Endothelial cell of umbilical vein (primary cell): ENCODE data around the gene CD226. TPM values are rescaled to one million over a fixed set of nuclear protein-coding genes. Genes with fewer than 3 reads are reported as not detected.

Experiments
- BruUV-seq: library from RNA; stranded (reverse); fragments of 400-500 nt; replicated peaks from 2 replicates; lab custom pipeline; 2021; lab: Mats Ljungman, UMichigan
- CTCF ChIA-PET: fragments of 300-600, 350-600 bp; sonication (Branson Sonifier 250); formaldehyde crosslinking; loops from one replicate; lab custom pipeline; 2021; ENCODE audit warnings: antibody characterized with exemption, inconsistent platforms; lab: Charles Lee
- POLR2A ChIA-PET: fragments of 300-600, 350-600 bp; sonication (Branson Sonifier 250); formaldehyde crosslinking; loops from one replicate; lab custom pipeline; 2021; ENCODE audit warnings: antibody characterized with exemption, inconsistent platforms; lab: Charles Lee
- DNase-seq: peaks from one replicate; pipeline ENCODE4 v3.0.0-alpha.2; 2011; ENCODE audit warnings: low read depth, low spot score
- FAIRE-seq: peaks from 2 replicates; lab custom pipeline; 2011; peaks lifted over from hg19 to GRCh38; lab: Jason Lieb, UNC
- H2AFZ ChIP-seq: 2 replicates; pipeline ENCODE4 v1.6.0; 2012; ENCODE audit warnings: low read depth, low read length, control low read depth, inconsistent platforms
- H3K27ac ChIP-seq: 2 replicates; pipeline ENCODE4 v1.5.1; 2011; ENCODE audit warnings: low read depth, mild to moderate bottlenecking, control low read depth, low read length, moderate library complexity; ENCODE audit not compliant: insufficient read depth
- H3K27me3 ChIP-seq, 2 experiments: 2 replicates each; pipeline versions ENCODE4 v1.6.0 to v1.6.1; 2011; ENCODE audit warnings: low read length in 2 of 2, mixed read lengths in 1 of 2; ENCODE audit not compliant: control insufficient read depth in 2 of 2, insufficient read depth in 2 of 2
- H3K36me3 ChIP-seq, 2 experiments: 2 replicates in 1 of 2; 3 replicates in 1 of 2; pipeline ENCODE4 v1.5.1; 2011; ENCODE audit warnings: low read length in 2 of 2, mild to moderate bottlenecking in 1 of 2, moderate library complexity in 1 of 2; ENCODE audit not compliant: control insufficient read depth in 2 of 2, insufficient read depth in 2 of 2; ENCODE audit errors: extremely low read depth in 1 of 2
- H3K4me1 ChIP-seq: 3 replicates; pipeline ENCODE4 v1.5.1; 2011; ENCODE audit warnings: mild to moderate bottlenecking, low read length; ENCODE audit not compliant: control insufficient read depth, insufficient read depth; ENCODE audit errors: extremely low read depth
- H3K4me2 ChIP-seq: 2 replicates; pipeline ENCODE4 v1.6.1; 2011; ENCODE audit warnings: low read length, control low read depth, mixed read lengths; ENCODE audit not compliant: insufficient read depth
- H3K4me3 ChIP-seq, 3 experiments: fragments of 200-600 bp in 1 of 3; sonication (generic), shearing (Covaris generic) in 1 of 3; replicated peaks in 1 of 3; 2 replicates each; pipeline ENCODE4 v1.5.1; 2011 to 2016; ENCODE audit warnings: control low read depth in 3 of 3, low read length in 3 of 3, mild to moderate bottlenecking in 2 of 3, inconsistent platforms in 1 of 3, low read depth in 1 of 3, moderate library complexity in 1 of 3; ENCODE audit not compliant: insufficient read depth in 1 of 3
- H3K79me2 ChIP-seq: 2 replicates; pipeline ENCODE4 v1.6.0; 2012; ENCODE audit warnings: low read length, inconsistent platforms; ENCODE audit not compliant: control insufficient read depth, insufficient read depth
- H3K9ac ChIP-seq: replicated peaks from 2 replicates; pipeline ENCODE3; 2011; ENCODE audit warnings: low read length, control low read depth; ENCODE audit not compliant: insufficient read depth; ENCODE audit errors: extremely low read depth
- H3K9me1 ChIP-seq: replicated peaks from 3 replicates; pipeline ENCODE4 v1.6.0; 2011; ENCODE audit warnings: mild to moderate bottlenecking, low read length; ENCODE audit not compliant: control insufficient read depth, insufficient read depth; ENCODE audit errors: extremely low read depth
- H3K9me3 ChIP-seq: replicated peaks from 2 replicates; pipeline ENCODE4 v1.5.1; 2012; ENCODE audit warnings: low read length, inconsistent platforms; ENCODE audit not compliant: control insufficient read depth, insufficient read depth
- H4K20me1 ChIP-seq: replicated peaks from 2 replicates; pipeline ENCODE3; 2011; ENCODE audit warnings: mild to moderate bottlenecking, low read length; ENCODE audit not compliant: control insufficient read depth, insufficient read depth; ENCODE audit errors: extremely low read depth
- EZH2 ChIP-seq: IDR thresholded peaks from 2 replicates; pipeline ENCODE4 v1.6.1; 2012; ENCODE audit warnings: borderline replicate concordance, low read depth, mild to moderate bottlenecking, moderate library complexity, low read length, inconsistent platforms; ENCODE audit not compliant: severe bottlenecking
- FOS ChIP-seq: IDR thresholded peaks from 2 replicates; pipeline ENCODE4 v1.6.1; 2011; ENCODE audit warnings: mild to moderate bottlenecking, low read length, moderate library complexity, borderline replicate concordance; ENCODE audit not compliant: insufficient read depth
- GATA2 ChIP-seq: IDR thresholded peaks from 2 replicates; pipeline ENCODE4 v1.7.0; 2011; ENCODE audit warnings: low read depth, mild to moderate bottlenecking, moderate library complexity, mixed read lengths, low read length; ENCODE audit not compliant: insufficient read length, insufficient read depth
- JUN ChIP-seq: IDR thresholded peaks from 2 replicates; pipeline ENCODE4 v1.6.1; 2011; ENCODE audit warnings: borderline replicate concordance, low read depth; ENCODE audit not compliant: insufficient read length, insufficient read depth
- MYC ChIP-seq: IDR thresholded peaks from one replicate; pipeline ENCODE4 v1.6.1; 2011; ENCODE audit warnings: mild to moderate bottlenecking, low read depth, low read length
- POLR2A ChIP-seq: IDR thresholded peaks from 2 replicates; pipeline ENCODE4 v1.6.1; 2012; ENCODE audit warnings: low read depth, mild to moderate bottlenecking, control low read depth, low read length
- POLR2AphosphoS5 ChIP-seq: IDR thresholded peaks from 2 replicates; pipeline ENCODE4 v1.6.1; 2012; ENCODE audit warnings: low read depth, mild to moderate bottlenecking, control low read depth, low read length, moderate library complexity; ENCODE audit not compliant: insufficient read depth
- dilution Hi-C: fragments of 300-500 bp; cut with MboI; formaldehyde crosslinking; loops from one replicate; pipeline ENCODE4 v1.15.0; 2019; ENCODE audit warnings: low sequenced_read_pairs; ENCODE audit not compliant: extremely low pct_ligation_motif_present
- intact Hi-C: fragments of 100-400 bp; cut with micrococcal nuclease; formaldehyde crosslinking; loops from one replicate; pipeline ENCODE4 v1.10.0; 2022
- polyA plus RNA-seq, 4 experiments: library from polyadenylated mRNA; depleted of rRNA in 3 of 4; stranded (reverse) in 3 of 4; unstranded in 1 of 4; fragments of >200 nt; gene quantifications; 2 replicates each; pipeline versions ENCODE4 v1.2.1 to v1.2.3, GENCODE V29; 2011 to 2012; ENCODE audit warnings: missing spikeins in 1 of 4
- total RNA-seq: library from RNA; stranded (reverse); gene quantifications from 2 replicates; pipeline ENCODE4 v1.2.3, GENCODE V29; 2021
- TF ChIP-seq, protein P1 (sequence below): IDR thresholded peaks from 2 replicates; pipeline ENCODE4 v1.6.1; 2011; ENCODE audit not compliant: insufficient read depth, insufficient read length
- TF ChIP-seq, protein P2 (sequence below), 2 donors: IDR thresholded peaks; 1 replicate in 1 of 2; 2 replicates in 1 of 2; pipeline ENCODE4 v1.5.1; 2011; ENCODE audit warnings: low read length in 2 of 2, mild to moderate bottlenecking in 2 of 2, moderate library complexity in 2 of 2, control low read depth in 1 of 2, inconsistent platforms in 1 of 2, low read depth in 1 of 2; ENCODE audit not compliant: insufficient read depth in 1 of 2; ENCODE audit errors: extremely low read depth in 1 of 2

The CD226 gene
- total and polyA plus RNA-seq, 2 donors (not counting 3 experiments of a cell fraction or from before 2014, with no cell fraction given): 0.20 TPM; not detected in 1

DNA sequence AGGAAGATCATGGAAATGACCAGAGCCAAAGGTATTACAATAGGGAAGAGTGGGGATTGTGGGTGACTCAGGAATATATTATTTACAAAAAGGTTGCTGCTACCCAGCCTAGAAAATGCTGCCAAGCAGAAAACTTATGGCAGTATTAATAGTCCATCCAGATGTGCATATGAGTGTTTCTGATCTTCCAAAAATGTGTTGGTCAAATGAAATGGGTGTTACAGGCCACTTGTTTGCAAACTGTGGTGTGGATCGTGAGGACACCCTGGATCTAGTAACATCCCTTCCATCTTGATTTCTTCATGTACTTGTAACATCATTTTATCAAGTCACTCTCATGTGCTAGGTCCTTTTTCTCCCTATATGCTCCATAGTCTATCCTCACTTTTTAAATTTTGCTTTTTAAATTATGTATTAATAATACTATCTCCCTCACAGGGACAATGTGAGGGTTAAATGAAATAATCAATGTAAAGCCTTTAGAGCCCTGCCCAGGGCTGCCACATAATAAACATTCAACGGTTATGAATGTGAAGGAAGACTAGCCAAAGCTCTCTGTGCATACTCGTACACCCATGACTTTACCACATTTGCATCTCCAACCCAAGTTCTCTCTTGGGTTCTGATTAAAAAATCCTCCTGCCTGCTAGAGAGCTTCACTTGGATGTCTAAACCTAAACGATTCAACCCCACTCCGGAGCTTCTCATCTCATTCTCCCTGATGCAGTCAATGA, 18.5 kb downstream of the CD226 start:
- Histone ChIP-seq H3K27ac (no peak overlapping the region), H3K36me3 (no peaks in the 10 kb centered on the region), H4K20me1 (no peaks in the 10 kb centered on the region), H2AFZ (no peak overlapping the region), H3K4me1 (no peaks in the 10 kb centered on the region), H3K4me3 (no peak overlapping the region), H3K9me3 (no peaks in the 10 kb centered on the region), H3K27me3 (no peaks in the 10 kb centered on the region), H3K79me2 (no peaks in the 10 kb centered on the region), H3K9me1 (no peaks in the 10 kb centered on the region), H3K9ac (no peak overlapping the region), H3K4me2 (no peak overlapping the region)
- DNase-seq: no peak
- dilution Hi-C loops: no loop called here
- POLR2A ChIA-PET: no interaction called here
- intact Hi-C loops: no loop called here
- TF ChIP-seq, protein P1, sequence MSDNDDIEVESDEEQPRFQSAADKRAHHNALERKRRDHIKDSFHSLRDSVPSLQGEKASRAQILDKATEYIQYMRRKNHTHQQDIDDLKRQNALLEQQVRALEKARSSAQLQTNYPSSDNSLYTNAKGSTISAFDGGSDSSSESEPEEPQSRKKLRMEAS: no peak
- TF ChIP-seq POLR2A: no peak
- TF ChIP-seq EZH2: no peak
- no peak for TF ChIP-seq JUN
- no peak for TF ChIP-seq MYC
- no peak for TF ChIP-seq GATA2
- no peak for TF ChIP-seq POLR2AphosphoS5
- TF ChIP-seq FOS: no peak
- TF ChIP-seq, protein P2, sequence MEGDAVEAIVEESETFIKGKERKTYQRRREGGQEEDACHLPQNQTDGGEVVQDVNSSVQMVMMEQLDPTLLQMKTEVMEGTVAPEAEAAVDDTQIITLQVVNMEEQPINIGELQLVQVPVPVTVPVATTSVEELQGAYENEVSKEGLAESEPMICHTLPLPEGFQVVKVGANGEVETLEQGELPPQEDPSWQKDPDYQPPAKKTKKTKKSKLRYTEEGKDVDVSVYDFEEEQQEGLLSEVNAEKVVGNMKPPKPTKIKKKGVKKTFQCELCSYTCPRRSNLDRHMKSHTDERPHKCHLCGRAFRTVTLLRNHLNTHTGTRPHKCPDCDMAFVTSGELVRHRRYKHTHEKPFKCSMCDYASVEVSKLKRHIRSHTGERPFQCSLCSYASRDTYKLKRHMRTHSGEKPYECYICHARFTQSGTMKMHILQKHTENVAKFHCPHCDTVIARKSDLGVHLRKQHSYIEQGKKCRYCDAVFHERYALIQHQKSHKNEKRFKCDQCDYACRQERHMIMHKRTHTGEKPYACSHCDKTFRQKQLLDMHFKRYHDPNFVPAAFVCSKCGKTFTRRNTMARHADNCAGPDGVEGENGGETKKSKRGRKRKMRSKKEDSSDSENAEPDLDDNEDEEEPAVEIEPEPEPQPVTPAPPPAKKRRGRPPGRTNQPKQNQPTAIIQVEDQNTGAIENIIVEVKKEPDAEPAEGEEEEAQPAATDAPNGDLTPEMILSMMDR (IDR thresholded peaks at IDR 0.05; ENCODE audit: extremely low read depth in 1 of 2, insufficient read depth in 1 of 2, low read depth in 1 of 2, low read length in 2 of 2): no peak
- CTCF ChIA-PET: no interaction called here
- no peak for FAIRE-seq
- BruUV-seq: no TSS peak
